ENCODE results near the gene ADAMTSL2. TPM values are rescaled to one million over a fixed set of nuclear protein-coding genes. Genes with fewer than 3 reads are reported as not detected.

Gene ADAMTSL2
- total RNA-seq, 1 experiment from 2014 or later, result 0.87 TPM

DNA sequence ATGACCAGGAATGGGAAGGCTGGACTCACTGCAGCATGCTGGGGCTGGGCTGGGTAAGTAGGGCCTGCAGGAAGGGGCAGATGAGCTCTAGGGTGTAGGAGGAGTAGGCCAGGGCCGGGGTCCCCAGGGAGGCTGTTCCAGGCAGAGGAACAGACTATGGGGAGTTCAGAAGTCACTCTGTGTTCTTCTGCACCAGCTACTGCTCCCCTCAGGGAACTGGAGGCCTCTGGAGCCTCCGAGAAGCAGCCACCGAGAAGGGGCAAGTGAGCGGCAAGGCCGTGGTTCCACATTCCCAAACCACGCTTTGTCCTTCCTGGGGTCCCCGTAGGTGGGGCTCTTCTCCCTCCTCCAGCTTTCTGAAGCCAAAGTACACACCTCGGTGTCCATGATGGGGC is 47.2 kb upstream of the ADAMTSL2 start:
- TF ChIP-seq MXD4 (CRISPR knock-in tag; IDR thresholded peaks at IDR 0.05; ENCODE audit: borderline replicate concordance), result no peak
- TF ChIP-seq, protein P1, sequence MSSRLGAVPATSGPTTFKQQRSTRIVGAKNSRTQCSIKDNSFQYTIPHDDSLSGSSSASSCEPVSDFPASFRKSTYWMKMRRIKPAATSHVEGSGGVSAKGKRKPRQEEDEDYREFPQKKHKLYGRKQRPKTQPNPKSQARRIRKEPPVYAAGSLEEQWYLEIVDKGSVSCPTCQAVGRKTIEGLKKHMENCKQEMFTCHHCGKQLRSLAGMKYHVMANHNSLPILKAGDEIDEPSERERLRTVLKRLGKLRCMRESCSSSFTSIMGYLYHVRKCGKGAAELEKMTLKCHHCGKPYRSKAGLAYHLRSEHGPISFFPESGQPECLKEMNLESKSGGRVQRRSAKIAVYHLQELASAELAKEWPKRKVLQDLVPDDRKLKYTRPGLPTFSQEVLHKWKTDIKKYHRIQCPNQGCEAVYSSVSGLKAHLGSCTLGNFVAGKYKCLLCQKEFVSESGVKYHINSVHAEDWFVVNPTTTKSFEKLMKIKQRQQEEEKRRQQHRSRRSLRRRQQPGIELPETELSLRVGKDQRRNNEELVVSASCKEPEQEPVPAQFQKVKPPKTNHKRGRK (CRISPR knock-in tag; IDR thresholded peaks at IDR 0.05; ENCODE audit: borderline replicate concordance), result no peak
- no peak for TF ChIP-seq CBFB (CRISPR knock-in tag; IDR thresholded peaks at IDR 0.05; ENCODE audit: low read depth)
- TF ChIP-seq, protein P2, sequence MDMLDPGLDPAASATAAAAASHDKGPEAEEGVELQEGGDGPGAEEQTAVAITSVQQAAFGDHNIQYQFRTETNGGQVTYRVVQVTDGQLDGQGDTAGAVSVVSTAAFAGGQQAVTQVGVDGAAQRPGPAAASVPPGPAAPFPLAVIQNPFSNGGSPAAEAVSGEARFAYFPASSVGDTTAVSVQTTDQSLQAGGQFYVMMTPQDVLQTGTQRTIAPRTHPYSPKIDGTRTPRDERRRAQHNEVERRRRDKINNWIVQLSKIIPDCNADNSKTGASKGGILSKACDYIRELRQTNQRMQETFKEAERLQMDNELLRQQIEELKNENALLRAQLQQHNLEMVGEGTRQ (CRISPR knock-in tag; IDR thresholded peaks at IDR 0.05), result no peak
- TF ChIP-seq SOX15 (CRISPR knock-in tag; IDR thresholded peaks at IDR 0.05), result no peak
- TF ChIP-seq, protein P3, sequence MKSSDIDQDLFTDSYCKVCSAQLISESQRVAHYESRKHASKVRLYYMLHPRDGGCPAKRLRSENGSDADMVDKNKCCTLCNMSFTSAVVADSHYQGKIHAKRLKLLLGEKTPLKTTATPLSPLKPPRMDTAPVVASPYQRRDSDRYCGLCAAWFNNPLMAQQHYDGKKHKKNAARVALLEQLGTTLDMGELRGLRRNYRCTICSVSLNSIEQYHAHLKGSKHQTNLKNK (CRISPR knock-in tag; IDR thresholded peaks at IDR 0.05), result no peak
- no peak for TF ChIP-seq IRF2 (CRISPR knock-in tag; IDR thresholded peaks at IDR 0.05; ENCODE audit: borderline replicate concordance, low read depth)
- Mint-ChIP-seq H3K27ac (no peak overlapping the region), H3K4me1 (no peaks in the 10 kb centered on the region), H3K9me3 (no peaks in the 10 kb centered on the region), H3K4me3 (no peak overlapping the region), H3K36me3 (no peaks in the 10 kb centered on the region), H3K27me3 (ENCODE audit: low read depth) (peaks cover 4% of the 10 kb centered on the region; the same call in 1 of the 2 replicates)
- POLR2A ChIA-PET, result no interaction called here
- CTCF ChIA-PET, result interaction anchor here (0.7 to 2.0 kb wide), 14 partner anchors 9 to 229 kb away, joined by 3 to 29 read pairs (median 4); partner anchors contain the start of genes CACFD1, SLC2A6 and STKLD1
- DNase-seq (ENCODE audit: low spot score) (no peak), ATAC-seq (no peak)

DNA sequence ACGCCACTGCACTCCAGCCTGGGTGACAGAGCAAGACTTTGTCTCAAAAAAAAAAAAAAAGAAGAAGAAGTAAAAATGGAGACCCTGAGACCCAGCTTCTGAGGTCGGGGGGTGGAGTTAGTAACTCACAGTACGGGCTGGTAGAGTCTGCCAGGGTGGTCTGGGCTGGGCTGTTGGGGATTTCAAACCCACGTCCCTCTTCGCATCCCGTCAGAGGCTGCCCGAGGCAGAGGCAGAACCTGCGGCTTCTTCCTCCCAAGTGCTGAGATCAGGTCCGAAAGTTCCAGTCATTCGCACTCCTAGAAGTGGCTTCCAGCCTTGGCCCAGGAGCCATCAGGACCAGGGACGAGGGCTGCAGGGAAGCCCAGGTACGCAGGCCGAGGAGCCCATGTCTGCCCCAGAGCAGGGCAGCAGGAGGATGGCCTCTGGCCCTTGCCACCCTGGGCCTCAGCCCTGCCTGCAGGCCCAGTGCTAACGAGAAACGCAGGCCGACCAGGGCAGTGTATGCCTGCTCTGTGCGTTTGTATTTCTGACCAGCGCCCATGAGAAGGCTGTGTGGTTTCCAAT is 45.7 kb upstream of the ADAMTSL2 start:
- ChIA-PET POLR2A (no interaction called here), CTCF (no interaction called here)
- Mint-ChIP-seq H3K36me3 (no peaks in the 10 kb centered on the region), H3K4me1 (no peaks in the 10 kb centered on the region), H3K27me3 (ENCODE audit: low read depth) (no peaks in the 10 kb centered on the region), H3K27ac (no peak overlapping the region), H3K9me3 (no peaks in the 10 kb centered on the region), H3K4me3 (no peak overlapping the region)
- DNase-seq (ENCODE audit: low spot score) (no peak), ATAC-seq (no peak)
- no peak for TF ChIP-seq TEAD4 (CRISPR knock-in tag; IDR thresholded peaks at IDR 0.05)
- TF ChIP-seq OVOL2 (CRISPR knock-in tag; IDR thresholded peaks at IDR 0.05; ENCODE audit: borderline replicate concordance), result no peak
- TF ChIP-seq, protein P1 (CRISPR knock-in tag; IDR thresholded peaks at IDR 0.05; ENCODE audit: borderline replicate concordance), result no peak
- TF ChIP-seq, protein P4, sequence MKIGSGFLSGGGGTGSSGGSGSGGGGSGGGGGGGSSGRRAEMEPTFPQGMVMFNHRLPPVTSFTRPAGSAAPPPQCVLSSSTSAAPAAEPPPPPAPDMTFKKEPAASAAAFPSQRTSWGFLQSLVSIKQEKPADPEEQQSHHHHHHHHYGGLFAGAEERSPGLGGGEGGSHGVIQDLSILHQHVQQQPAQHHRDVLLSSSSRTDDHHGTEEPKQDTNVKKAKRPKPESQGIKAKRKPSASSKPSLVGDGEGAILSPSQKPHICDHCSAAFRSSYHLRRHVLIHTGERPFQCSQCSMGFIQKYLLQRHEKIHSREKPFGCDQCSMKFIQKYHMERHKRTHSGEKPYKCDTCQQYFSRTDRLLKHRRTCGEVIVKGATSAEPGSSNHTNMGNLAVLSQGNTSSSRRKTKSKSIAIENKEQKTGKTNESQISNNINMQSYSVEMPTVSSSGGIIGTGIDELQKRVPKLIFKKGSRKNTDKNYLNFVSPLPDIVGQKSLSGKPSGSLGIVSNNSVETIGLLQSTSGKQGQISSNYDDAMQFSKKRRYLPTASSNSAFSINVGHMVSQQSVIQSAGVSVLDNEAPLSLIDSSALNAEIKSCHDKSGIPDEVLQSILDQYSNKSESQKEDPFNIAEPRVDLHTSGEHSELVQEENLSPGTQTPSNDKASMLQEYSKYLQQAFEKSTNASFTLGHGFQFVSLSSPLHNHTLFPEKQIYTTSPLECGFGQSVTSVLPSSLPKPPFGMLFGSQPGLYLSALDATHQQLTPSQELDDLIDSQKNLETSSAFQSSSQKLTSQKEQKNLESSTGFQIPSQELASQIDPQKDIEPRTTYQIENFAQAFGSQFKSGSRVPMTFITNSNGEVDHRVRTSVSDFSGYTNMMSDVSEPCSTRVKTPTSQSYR (CRISPR knock-in tag; IDR thresholded peaks at IDR 0.05), result no peak
- TF ChIP-seq, protein P5, sequence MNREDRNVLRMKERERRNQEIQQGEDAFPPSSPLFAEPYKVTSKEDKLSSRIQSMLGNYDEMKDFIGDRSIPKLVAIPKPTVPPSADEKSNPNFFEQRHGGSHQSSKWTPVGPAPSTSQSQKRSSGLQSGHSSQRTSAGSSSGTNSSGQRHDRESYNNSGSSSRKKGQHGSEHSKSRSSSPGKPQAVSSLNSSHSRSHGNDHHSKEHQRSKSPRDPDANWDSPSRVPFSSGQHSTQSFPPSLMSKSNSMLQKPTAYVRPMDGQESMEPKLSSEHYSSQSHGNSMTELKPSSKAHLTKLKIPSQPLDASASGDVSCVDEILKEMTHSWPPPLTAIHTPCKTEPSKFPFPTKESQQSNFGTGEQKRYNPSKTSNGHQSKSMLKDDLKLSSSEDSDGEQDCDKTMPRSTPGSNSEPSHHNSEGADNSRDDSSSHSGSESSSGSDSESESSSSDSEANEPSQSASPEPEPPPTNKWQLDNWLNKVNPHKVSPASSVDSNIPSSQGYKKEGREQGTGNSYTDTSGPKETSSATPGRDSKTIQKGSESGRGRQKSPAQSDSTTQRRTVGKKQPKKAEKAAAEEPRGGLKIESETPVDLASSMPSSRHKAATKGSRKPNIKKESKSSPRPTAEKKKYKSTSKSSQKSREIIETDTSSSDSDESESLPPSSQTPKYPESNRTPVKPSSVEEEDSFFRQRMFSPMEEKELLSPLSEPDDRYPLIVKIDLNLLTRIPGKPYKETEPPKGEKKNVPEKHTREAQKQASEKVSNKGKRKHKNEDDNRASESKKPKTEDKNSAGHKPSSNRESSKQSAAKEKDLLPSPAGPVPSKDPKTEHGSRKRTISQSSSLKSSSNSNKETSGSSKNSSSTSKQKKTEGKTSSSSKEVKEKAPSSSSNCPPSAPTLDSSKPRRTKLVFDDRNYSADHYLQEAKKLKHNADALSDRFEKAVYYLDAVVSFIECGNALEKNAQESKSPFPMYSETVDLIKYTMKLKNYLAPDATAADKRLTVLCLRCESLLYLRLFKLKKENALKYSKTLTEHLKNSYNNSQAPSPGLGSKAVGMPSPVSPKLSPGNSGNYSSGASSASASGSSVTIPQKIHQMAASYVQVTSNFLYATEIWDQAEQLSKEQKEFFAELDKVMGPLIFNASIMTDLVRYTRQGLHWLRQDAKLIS (CRISPR knock-in tag; IDR thresholded peaks at IDR 0.05; ENCODE audit: borderline replicate concordance), result no peak
- TF ChIP-seq, protein P6, sequence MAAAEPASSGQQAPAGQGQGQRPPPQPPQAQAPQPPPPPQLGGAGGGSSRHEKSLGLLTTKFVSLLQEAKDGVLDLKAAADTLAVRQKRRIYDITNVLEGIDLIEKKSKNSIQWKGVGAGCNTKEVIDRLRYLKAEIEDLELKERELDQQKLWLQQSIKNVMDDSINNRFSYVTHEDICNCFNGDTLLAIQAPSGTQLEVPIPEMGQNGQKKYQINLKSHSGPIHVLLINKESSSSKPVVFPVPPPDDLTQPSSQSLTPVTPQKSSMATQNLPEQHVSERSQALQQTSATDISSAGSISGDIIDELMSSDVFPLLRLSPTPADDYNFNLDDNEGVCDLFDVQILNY (CRISPR knock-in tag; IDR thresholded peaks at IDR 0.05), result no peak
- TF ChIP-seq CREB1 (CRISPR knock-in tag; IDR thresholded peaks at IDR 0.05), result no peak
- TF ChIP-seq JUN (CRISPR knock-in tag; IDR thresholded peaks at IDR 0.05), result no peak
- no peak for TF ChIP-seq SOX15 (CRISPR knock-in tag; IDR thresholded peaks at IDR 0.05)
- TF ChIP-seq, protein P7, sequence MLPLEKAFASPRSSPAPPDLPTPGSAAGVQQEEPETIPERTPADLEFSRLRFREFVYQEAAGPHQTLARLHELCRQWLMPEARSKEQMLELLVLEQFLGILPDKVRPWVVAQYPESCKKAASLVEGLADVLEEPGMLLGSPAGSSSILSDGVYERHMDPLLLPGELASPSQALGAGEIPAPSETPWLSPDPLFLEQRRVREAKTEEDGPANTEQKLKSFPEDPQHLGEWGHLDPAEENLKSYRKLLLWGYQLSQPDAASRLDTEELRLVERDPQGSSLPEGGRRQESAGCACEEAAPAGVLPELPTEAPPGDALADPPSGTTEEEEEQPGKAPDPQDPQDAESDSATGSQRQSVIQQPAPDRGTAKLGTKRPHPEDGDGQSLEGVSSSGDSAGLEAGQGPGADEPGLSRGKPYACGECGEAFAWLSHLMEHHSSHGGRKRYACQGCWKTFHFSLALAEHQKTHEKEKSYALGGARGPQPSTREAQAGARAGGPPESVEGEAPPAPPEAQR (CRISPR knock-in tag; IDR thresholded peaks at IDR 0.05), result no peak
- no peak for TF ChIP-seq EMX1 (CRISPR knock-in tag; IDR thresholded peaks at IDR 0.05)
- TF ChIP-seq ETV6 (CRISPR knock-in tag; IDR thresholded peaks at IDR 0.05), result no peak
- TF ChIP-seq NR1H2 (CRISPR knock-in tag; IDR thresholded peaks at IDR 0.05), result no peak
- no peak for TF ChIP-seq ZNF423 (CRISPR knock-in tag; IDR thresholded peaks at IDR 0.05)
- no peak for TF ChIP-seq IRF2 (CRISPR knock-in tag; IDR thresholded peaks at IDR 0.05; ENCODE audit: borderline replicate concordance, low read depth)
